HG03575 (cell line): ENCODE measurements around the gene TCP11L2.
"Not testable (repeated sequence)": the region's sequence is repeated elsewhere in the genome, so short reads cannot be mapped to it uniquely, and the experiment has no call there.

Source experiments
- ATAC-seq: cut with Tn5 transposase; IDR thresholded peaks from one replicate; pipeline ENCODE4 v1.9.1; 2021; ENCODE audit not compliant: unreplicated experiment, insufficient number of reproducible peaks, low FRiP score; ENCODE audit errors: extremely low read depth

Gene TCP11L2

DNA sequence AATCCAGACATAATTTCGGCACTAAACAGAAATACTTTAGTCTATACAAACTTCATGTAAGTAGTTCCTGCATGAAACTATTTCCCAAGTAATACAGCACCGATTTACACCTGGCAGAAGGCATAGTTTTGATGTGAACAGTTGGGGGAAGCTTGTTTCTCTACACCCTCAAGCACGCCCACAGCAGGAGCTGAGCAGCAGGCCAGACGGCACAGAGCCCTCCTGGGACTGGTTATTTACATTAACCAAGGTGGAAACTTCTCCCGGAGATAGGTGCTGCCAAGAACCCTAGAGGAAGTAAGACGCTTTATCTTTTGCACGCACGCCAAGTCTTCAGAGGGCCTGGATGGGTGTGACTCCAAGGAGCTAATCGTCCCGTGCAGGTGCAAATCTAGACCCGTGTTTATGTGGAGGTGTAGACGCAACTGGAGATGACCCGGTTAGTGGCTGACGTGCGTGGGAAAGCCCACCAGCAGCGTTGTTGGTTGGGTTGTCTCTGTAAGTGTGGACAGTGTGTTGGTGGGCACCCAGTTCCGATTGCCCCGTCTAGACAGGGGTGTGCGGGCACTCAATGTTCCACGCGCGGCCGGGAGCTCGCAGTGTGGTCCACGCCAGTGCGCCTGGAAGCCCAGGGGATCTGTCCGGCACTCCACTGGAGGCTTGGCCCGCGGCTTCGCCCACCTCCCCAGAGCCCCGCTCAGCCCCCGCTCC, 767 bp upstream of the TCP11L2 start:
- ATAC-seq, result no peak

DNA sequence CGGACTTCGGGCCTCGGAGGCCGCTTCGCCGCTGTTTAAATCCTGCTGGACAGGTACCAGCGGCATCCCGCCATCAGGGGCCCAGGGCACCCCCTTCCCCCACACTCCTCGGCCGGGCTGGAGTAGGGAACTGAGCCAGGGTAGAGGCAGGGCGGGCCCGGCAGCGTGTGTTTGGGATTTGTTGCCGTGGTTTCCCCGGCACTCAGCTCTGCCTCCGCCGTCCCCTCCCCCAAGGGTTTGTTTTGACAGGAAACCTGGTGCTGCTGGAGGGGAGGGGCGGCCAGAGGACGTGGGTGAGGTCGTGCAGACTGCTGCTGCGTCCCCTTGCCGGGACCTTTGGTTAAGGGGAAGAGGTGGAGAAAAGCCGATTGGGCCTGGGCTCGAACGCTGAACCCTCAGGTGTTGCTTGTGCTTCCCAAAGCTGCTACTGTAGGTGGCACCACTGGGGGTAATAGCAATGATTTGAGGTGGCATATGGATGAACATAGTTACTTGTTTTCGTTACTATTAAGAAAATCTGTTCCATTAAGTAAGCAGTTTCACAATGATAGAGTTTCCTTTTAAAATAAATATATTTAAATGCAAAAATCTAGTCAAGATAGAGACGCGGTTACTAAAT, 778 bp downstream of the TCP11L2 start:
- no peak for ATAC-seq

- no peak for ATAC-seq
Observed at GRCh38 chr12:106304001-106304421, 1.5 kb downstream of the TCP11L2 start.

DNA sequence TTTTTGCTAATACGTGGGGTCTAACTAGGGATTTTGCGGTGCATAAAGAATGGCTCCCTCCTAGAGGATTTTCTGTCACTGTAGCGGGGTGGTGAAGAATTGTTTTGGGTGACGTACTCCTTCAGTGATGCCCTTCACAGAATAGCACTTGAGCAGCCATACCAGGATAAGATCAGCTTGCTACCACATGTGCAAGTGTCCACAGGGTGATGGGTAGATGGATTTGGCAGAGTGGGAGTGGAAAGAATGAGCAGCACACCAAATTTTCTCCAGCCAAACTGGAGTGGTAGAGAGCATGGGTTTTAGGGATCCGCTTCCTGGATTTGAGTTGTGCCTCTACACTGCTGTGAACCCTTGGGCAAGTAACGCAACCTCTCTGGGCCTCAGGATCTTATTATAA, 2.3 kb downstream of the TCP11L2 start:
- no peak for ATAC-seq

DNA sequence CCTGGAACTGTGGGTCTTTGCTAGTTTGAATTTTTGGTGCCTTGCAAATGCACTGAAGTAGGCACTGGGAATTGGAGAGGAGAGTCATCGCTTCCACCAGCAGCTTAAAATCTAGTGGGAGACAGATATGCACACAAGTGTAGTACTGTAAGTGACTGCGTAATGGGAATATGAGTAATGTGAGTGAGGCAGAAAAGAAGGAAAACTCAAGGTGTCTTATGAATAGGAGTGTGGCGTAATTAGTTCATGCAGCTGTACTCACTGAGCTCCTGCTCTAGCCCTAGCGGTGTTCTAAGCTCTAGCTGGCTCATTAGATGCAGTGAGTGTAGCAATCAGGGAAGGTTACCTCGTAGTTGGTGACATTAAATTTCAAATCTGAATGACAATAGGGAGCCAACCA, 2.8 kb downstream of the TCP11L2 start:
- no peak for ATAC-seq

DNA sequence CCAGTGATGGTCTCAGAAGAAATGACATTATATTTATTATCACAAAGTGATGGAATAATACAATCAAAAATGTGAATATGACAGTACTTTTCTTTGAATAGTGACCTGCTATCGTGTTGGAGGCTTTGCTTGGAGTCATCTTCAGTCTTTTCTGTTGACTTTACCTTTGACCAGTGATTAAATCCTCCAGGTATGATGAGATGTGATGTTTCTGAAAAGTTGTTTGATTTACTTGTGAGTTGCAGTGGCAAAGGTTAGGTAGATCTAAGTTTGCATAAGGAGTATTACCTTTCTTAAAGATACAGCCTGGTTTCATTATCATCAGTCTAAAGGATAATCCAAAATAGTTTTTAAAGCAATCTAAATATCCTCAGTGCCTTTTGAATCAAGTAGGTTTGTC, 4.6 kb downstream of the TCP11L2 start:
- no peak for ATAC-seq

- no peak for ATAC-seq
Observed at GRCh38 chr12:106308121-106308520, 5.6 kb downstream of the TCP11L2 start.

DNA sequence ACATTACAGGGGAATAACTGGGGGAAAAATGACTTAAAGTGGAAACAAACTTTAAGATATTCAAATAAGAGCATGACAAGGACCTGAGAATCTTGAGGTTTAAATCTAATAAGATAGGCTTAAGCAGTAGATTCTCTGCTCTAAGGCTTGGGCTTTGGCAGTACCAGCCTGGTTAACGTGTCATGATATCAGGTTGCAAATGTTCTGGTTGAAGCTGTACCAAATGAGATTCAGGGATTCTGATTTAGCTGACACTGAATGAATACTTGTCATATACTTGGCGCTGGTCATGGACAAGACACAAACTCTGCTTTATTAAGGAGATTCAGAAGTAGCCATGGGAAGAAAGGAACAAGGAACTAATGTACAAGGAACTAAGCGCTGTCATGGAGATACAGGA, 6.1 kb downstream of the TCP11L2 start:
- no peak for ATAC-seq

- ATAC-seq, result no peak
Observed at GRCh38 chr12:106309671-106310505, 7.4 kb downstream of the TCP11L2 start.

DNA sequence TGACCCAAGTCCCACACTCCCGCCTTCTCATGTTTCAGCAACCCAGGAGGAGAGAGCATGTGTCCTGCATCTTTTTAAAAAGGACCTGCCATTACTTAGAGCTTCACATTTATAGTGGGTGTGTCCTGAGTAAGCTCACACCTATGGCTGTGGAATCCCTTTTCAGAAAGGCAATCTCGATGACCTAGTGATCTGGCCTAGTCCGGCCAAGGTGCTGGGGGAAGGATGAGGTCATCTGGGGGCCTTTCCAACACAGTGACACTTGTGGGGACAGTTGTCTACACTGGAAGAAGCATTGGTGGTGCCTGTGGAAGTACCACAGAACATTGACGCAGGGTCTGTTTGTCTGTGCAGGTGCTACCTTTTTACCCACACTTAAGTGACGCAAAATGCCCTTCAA, 8.2 kb downstream of the TCP11L2 start:
- ATAC-seq, result no peak

DNA sequence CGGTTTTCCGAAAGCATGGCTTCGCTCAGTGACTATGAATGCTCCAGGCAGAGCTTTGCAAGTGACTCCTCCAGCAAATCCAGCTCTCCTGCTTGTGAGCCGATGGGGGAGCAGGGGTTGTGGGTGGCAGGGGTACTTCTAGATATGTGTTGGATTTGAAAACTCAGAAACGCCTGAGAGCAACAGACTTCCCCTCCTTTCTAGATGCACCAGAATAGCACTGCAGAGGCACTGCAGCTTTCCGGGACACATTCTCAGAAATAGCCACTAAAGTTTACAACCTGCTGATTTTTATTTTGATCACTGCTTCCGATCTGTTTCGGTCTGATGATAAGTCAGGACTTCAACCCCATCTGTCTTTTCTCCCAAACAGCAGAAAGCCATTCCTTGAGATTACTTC, 8.6 kb downstream of the TCP11L2 start:
- ATAC-seq, result no peak

DNA sequence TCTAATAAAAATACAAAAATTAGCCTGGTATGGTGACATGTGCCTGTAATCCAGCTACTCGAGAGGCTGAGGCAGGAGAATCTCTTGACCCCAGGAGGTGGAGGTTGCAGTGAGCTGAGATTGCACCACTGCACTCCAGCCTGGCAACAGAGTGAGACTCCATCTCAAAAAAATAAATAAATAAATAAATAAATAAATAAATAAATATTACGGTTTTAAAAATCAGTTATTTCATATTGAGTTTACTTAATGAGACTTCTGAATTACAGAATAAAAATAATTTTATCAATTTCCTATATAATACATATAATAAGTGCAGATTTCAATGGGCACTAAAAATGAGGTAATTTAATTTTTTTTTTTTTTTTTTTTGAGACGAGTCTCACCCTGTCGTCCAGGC, 10.9 kb downstream of the TCP11L2 start:
- not testable (repeated sequence) for ATAC-seq

DNA sequence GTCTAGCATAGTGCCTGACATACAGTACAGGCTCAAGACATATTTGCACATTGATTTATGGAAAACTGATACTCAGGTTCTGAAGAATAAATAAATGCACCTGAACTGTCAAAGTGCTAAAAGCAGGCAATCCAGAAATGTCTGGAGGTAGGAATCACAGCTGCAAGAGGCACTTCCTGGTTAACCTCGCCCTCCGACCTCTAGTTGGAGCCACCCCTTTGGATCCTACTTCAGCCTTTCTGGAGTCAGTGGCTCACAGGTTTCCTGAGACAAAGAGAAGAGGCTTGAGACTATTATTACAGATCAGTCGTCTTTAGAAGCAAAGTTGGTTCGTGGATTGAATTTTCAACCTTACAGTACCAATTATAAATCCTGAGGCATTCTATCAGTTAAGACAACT, 13.0 kb downstream of the TCP11L2 start:
- ATAC-seq, result no peak

GRCh38 chr12:106317406-106318082, 15.0 kb downstream of the TCP11L2 start:
- ATAC-seq, result no peak

DNA sequence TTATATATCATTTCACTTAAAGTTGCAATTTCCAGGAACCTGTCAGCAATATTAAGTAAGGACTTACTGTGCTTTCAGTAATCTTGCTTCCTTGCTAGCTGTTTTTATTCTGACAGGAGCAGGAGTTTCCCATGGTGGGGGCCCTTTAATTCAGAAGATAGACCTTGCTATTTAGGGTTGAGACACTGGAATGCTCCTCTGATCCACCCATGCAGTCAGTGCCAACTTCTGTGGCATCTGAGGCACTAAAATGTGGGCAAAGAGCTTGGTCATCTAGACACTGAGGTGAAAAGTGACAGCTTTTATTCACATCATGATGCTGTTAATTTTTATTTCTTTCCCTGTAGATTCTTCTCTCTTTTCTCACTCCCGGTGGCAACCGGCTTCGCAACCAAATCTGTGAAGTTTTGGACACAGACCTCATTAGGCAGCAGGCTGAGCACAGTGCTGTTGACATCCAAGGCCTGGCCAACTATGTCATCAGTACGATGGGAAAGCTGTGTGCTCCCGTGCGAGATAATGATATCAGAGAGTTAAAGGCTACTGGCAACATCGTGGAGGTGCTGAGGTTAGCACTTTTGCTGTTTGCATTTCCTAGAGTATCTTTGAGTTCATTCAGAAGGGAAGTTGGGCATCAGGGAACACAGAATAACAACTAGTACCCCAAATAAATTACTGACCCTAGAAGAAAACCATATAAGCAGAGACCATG, 18.8 kb downstream of the TCP11L2 start:
- no peak for ATAC-seq

DNA sequence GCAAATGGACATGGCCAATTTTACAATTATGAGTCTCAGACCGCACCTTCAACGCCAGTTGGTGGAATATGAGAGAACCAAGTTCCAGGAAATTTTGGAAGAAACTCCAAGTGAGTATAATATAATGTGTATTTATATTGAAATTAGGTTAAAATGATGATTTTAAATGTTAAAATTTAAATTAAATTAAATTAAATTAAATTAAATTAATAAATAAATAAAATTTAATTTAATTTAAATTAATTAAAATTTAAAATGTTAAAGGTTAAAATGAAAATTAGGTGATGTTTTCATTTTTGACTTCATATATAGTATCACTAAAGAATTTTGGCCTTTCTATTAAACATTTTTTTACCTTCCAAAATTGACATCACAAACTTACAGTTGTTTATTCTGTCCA, 21.0 kb downstream of the TCP11L2 start:
- no peak for ATAC-seq

DNA sequence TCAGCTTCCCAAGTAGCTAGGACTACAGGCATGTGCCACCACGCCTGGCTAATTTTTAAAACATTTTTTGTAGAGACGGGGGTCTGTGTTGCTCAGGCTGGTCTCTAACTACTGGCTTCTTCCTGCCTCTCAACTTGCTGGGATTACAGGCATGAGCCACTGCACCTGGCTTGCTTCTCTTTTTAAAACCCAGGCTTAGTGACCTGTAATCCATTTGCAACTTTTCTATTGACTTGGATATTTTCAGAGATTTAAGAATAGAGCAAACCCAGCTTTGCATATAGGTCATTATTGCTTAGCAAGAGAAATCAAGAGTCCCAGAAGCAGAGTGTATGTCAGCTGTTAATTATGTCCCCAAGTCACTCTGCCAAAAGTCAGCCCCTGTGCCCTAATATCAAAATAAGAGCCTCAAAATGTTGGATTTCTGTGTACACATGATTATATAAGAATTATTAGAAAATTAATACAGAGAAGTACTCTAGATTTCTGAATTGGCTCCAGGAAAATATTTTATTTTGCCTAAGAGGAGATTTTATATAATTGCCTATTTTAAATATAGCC, 24.9 kb downstream of the TCP11L2 start:
- no peak for ATAC-seq

DNA sequence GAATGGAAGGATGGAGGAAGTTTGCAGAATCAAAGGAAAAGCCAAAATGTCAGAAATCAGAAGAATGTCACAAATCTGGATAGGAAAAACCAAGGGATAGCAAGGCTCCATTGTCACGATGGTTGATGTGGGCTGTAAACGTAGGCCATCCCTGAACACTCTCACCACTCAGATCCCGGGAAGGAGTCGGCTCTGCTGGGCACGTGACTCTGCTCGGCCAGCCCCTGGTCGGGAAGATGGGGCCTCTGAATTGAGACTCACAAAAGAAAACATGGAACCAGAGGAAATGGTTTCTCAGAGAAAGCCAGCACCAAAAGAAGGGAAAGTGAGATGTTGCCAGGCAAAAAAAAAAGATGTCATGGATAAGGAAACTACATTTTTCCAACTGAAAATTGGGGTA, 26.2 kb downstream of the TCP11L2 start:
- no peak for ATAC-seq
